Stimulated activated CD4-positive, alpha-beta T cell treated with anti-CD3 and anti-CD28 coated beads, TNF-alpha, amount 100 ng/mL, for 1 hour (primary cell): Measurements from ENCODE around the gene ATP6V0E1.
"Not testable (repeated sequence)": the region's sequence is repeated elsewhere in the genome, so short reads cannot be mapped to it uniquely, and the experiment has no call there.

Experiments used
- DNase-seq, 3 donors: peaks; one replicate each; pipeline ENCODE4 v3.0.0-alpha.2; 2020; ENCODE audit warnings: low read depth in 3 of 3, low spot score in 1 of 3

ATP6V0E1 gene

GRCh38 chr5:173001229-173001841 is 17.8 kb downstream of the ATP6V0E1 start:
- no peak for DNase-seq

DNA sequence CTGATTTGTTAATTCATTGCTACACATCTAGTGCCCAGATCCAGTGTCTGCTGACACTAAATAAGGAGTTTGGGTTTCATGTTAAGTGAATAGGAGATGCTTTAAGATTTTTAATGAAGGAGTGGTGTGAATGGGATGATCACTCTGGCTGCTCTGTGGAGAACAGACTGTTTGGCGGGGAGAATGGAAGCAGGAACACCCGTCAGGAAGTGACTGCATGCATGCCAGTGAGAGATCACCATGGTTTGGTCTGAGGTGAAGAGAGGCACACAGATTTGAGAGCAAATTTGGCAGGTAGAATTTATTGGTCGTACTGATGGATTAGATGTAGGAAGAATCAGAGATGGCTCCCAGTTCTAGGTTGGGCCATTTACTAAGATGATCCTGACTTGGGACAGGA is 19.8 kb downstream of the ATP6V0E1 start:
- no peak for DNase-seq

DNA sequence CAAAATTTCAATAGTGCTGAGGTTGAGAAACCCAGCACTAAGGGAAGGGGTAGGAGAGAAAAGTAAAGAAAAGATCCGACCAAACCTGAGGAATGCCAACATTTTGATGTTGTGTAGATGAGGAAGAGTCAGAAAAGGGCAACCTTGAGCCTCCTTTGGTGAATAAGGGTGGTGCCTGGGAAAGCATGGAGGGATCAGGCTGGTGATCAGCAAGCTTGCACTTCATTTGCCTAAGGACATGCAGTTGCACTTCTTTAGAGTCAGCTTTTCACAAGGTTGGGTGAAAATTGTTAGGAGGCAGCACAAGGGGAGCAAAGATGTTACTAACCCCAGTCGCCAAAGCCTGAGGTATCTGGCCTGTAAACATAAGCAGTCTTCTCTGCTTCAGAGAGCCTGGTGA is 20.4 kb downstream of the ATP6V0E1 start:
- DNase-seq = no peak

DNA sequence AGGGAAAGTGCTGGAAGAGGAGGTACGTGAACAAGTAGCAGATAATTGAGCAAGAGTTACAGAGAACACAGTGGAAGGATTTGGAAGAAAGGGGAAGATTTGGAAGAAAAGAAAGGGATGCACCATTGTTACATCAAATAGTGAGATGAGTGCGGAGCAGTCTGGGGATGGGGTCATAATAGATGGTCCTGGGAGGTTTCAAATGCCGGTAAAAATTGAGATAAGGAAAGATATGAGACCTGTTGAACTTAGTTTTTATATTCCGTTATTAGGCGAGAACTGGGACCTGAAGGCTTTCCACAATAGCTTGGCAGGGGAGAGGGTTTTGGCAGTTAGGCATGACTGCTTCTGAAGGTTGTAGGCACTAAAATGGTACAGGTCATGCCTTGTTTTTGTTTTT is 20.9 kb downstream of the ATP6V0E1 start:
- no peak for DNase-seq

DNA sequence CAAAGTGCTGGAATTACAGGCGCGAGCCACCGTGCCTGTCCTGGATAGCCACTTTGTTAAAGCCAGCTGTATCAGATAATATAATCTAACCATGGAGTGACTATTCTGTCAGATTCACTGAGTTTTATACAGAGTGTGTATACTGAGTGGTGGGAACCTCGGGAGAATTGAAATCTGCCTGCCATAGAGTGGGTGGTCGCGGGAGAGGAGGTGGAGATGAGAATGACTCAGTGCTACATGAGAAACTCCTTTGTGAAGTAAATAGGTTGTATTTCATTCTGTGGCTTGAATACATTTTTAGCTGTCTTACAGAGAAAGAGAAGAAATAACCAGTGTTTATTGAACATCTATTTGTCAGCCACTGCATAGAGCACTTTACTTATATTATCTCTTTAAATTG is 26.4 kb downstream of the ATP6V0E1 start:
- no peak for DNase-seq

GRCh38 chr5:173010547-173011464 is 27.2 kb downstream of the ATP6V0E1 start:
- DNase-seq = no peak

DNA sequence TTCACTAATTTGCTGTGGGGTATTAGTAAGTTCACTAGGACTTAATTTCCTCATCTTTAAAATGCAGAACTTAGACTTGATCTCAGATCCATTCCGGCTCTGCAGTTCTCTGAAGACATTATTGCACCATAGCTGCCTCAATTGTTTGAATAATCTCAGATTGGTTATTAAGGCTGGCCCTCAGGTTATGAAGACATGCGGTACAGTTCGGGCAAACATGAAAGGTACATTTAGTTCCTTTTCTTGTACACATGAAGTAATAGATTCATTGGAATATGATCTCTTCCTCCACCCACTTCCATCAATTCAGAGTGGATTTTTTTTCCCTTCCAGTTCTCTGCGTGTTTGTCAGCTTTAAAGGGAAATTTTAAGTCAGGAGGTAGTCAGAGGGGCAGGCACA is 28.0 kb downstream of the ATP6V0E1 start:
- DNase-seq = no peak

GRCh38 chr5:173012882-173013281 is 29.3 kb downstream of the ATP6V0E1 start:
- no peak for DNase-seq

DNA sequence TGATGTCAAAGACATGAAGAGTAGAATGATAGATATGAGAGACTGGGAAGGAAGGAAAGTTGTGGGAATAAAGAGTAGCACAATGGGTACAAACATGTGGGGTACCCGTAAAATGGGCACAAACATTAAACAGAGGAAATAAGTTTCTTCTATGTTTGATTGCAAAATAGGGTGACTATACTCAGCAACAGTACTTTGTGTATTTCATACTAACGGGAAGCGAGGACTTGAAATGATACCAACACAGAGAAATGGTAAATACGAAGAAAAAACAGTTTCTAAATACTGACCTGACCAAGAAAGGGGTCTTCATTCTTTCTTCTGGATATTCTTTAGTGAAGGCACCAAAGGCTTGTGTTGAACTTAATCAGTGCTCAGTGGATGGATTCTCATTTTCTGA is 31.1 kb downstream of the ATP6V0E1 start:
- no peak for DNase-seq

DNA sequence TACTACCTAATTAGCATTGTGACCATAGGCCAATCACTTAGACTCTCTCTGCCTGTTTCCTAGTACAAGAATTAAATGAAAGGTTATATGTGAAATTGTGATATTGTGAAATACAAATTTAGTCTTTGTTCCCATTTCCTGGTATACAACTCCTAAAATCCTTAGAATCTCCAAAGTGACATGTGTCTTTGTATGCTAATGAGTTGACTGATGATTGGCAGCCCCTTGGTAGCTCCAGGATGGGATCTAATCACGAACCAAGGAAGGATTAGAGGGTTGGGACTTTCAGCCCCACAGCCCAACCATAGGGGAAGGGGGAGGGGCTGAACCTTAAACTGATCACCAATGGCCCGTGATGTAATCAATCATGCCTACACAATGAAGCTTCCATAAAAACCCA is 31.6 kb downstream of the ATP6V0E1 start:
- no peak for DNase-seq

GRCh38 chr5:173015598-173016455 is 32.3 kb downstream of the ATP6V0E1 start:
- DNase-seq = no peak

- DNase-seq = no peak
Measured at GRCh38 chr5:173016598-173017046, 33.1 kb downstream of the ATP6V0E1 start.

- not testable (repeated sequence) for DNase-seq
Measured at GRCh38 chr5:173017087-173017486, 33.5 kb downstream of the ATP6V0E1 start.

DNA sequence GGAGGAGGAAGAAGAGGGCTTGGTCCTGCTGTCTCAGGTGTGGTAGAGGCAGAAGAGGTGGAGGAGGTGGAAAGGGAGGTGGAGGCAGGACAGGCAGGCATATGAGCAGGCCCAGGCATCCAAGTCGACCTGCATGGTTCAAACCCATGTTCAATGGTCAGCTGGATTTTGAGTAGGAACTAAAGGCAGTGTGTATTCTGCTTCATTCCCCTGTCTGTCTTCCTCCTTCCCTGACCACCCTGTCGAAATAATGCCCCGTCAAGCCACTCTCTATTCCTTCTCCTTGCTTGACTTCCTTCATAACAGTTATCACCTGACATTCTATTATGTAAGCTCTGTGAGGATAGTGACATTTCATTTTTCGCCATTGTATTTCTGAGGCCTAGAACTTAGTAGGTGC is 34.8 kb downstream of the ATP6V0E1 start:
- DNase-seq = no peak

- DNase-seq = no peak
Measured at GRCh38 chr5:173020154-173020581, 36.6 kb downstream of the ATP6V0E1 start.

DNA sequence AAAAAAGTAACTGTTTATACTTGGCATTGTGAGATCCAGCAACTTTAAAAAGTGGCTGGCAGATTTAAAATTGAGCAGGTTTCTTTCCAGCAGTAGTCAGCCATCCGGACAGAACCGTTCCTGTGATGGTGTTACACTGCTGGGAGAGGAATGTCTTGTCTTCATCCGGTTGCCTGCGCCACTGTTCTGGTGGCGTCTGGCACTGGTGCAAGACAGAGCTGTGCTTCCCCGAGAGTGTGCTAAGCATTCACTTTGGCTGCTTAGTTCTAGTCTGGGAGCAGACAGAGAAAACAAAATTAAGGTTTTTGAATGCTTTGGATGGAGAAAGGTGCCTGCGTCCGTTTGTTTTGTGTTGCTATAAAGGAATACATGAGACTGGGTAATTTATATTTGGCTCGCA is 37.1 kb downstream of the ATP6V0E1 start:
- no peak for DNase-seq

GRCh38 chr5:173025651-173026050 is 42.1 kb downstream of the ATP6V0E1 start:
- DNase-seq = no peak

DNA sequence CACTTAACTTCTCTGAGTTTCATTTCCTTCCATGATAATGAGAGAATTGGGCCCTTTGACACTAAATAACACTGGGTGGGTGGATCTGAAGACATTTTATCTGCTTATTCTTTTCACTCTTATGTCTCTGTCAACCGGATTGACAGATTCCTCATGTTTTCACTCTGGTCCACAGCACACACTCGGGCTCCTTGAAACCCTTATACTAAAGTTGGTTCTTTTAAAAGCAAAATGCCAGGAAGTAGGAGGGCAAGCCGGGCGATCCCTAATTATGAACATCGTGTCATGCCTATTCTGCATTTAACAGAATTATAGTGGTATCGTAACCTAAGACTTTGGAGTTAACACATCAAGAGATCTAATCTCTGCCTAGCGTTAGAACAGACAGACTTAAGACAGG is 44.3 kb downstream of the ATP6V0E1 start:
- DNase-seq = no peak

DNA sequence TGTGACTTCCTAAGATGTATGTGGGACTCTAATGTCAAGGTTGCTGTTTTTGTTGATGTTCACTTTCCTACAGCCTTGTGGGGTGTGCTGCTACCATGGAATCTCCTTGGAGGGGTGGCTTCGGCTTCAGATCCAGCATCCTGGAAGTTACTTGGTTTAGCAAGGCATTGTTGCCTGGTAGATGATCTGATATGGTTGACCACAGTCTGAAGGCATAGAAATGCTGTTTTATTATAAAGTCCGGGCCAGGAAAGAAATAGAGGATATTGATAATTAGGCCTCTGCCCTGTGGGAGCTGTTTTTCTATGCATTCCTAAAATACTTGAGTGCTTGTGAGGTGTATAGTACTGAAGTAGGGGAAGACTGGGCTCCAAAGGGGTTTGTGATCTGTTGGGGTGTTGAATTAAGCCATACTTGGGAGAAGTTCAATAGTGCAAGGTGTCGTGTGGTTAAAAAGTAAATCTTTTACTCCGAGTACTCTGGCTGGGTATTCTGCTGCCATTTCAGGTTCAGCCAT is 45.3 kb downstream of the ATP6V0E1 start:
- DNase-seq = no peak

GRCh38 chr5:173029499-173029921 is 45.9 kb downstream of the ATP6V0E1 start:
- DNase-seq = no peak

GRCh38 chr5:173032096-173032495 is 48.5 kb downstream of the ATP6V0E1 start:
- not testable (repeated sequence) for DNase-seq
